GM13977 (cell line): ENCODE measurements around the gene RAD52.

ENCODE experiments used
- DNase-seq: peaks from one replicate; pipeline ENCODE4 v3.0.0; 2012; ENCODE audit warnings: low spot score
- in situ Hi-C: fragments of 300-500 bp; cut with MboI; formaldehyde crosslinking; loops from one replicate; pipeline ENCODE4 v1.12.0; 2022; ENCODE audit warnings: low sequenced_read_pairs, low pct_unique_long_range_greater_than_20kb, mixed read lengths, inconsistent platforms; ENCODE audit not compliant: unreplicated experiment
- TF ChIP-seq, protein P1 (sequence below): IDR thresholded peaks from 2 replicates; pipeline ENCODE4 v1.5.1; 2012; ENCODE audit warnings: mild to moderate bottlenecking, control low read depth; ENCODE audit not compliant: insufficient read depth; ENCODE audit errors: extremely low read depth, missing control alignments

Gene RAD52

DNA sequence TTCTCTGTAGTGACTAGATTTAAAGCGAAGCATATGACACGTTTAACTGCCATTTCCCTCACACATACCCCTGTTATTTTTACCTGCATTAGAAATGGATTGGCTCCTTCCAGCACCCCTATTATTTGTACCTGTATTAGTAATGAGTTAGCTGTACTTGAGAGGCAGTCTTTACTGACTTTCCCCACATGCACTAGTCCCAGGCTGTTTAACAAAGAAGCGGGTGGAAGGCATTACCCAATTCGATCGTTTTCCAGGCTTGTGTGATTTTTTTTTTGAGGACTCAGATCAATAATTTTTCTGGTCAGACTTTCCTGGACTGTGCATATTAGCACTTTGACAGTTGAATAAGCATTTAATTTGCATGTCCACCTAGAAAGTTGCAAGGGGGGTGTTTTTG, 46.4 kb downstream of the RAD52 start:
- TF ChIP-seq, protein P1, sequence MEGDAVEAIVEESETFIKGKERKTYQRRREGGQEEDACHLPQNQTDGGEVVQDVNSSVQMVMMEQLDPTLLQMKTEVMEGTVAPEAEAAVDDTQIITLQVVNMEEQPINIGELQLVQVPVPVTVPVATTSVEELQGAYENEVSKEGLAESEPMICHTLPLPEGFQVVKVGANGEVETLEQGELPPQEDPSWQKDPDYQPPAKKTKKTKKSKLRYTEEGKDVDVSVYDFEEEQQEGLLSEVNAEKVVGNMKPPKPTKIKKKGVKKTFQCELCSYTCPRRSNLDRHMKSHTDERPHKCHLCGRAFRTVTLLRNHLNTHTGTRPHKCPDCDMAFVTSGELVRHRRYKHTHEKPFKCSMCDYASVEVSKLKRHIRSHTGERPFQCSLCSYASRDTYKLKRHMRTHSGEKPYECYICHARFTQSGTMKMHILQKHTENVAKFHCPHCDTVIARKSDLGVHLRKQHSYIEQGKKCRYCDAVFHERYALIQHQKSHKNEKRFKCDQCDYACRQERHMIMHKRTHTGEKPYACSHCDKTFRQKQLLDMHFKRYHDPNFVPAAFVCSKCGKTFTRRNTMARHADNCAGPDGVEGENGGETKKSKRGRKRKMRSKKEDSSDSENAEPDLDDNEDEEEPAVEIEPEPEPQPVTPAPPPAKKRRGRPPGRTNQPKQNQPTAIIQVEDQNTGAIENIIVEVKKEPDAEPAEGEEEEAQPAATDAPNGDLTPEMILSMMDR, result no peak
- no peak for DNase-seq
- in situ Hi-C loops, result no loop called here

GRCh38 chr12:902581-902980, 46.9 kb downstream of the RAD52 start:
- in situ Hi-C loops, result no loop called here
- DNase-seq, result no peak
- TF ChIP-seq, protein P1, result no peak

DNA sequence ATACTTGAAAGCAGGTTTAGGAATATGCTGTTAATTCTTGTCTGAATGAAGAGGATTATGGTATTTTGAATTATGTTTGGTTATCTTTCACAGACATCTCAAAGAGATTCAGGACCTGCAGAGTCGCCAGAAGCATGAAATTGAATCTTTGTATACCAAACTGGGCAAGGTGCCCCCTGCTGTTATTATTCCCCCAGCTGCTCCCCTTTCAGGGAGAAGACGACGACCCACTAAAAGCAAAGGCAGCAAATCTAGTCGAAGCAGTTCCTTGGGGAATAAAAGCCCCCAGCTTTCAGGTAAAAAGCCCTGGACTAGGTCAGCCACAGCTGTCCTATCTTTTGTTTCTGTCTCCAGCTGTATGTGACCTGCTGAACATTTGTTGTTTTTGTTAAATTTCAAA, 52.1 kb downstream of the RAD52 start:
- DNase-seq, result no peak
- TF ChIP-seq, protein P1, result no peak
- in situ Hi-C loops, result no loop called here

DNA sequence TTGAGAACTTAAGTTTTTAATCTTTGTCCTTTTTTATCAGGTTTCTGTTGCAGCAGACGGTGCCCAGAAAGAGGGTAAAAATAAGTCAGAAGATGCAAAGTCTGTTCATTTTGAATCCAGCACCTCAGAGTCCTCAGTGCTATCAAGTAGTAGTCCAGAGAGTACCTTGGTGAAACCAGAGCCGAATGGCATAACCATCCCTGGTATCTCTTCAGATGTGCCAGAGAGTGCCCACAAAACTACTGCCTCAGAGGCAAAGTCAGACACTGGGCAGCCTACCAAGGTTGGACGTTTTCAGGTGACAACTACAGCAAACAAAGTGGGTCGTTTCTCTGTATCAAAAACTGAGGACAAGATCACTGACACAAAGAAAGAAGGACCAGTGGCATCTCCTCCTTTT, 53.5 kb downstream of the RAD52 start:
- TF ChIP-seq, protein P1, result no peak
- in situ Hi-C loops, result no loop called here
- no peak for DNase-seq

- no peak for DNase-seq
- in situ Hi-C loops, result no loop called here
- TF ChIP-seq, protein P1, result no peak
Measured at GRCh38 chr12:894226-894625, 55.3 kb downstream of the RAD52 start.

DNA sequence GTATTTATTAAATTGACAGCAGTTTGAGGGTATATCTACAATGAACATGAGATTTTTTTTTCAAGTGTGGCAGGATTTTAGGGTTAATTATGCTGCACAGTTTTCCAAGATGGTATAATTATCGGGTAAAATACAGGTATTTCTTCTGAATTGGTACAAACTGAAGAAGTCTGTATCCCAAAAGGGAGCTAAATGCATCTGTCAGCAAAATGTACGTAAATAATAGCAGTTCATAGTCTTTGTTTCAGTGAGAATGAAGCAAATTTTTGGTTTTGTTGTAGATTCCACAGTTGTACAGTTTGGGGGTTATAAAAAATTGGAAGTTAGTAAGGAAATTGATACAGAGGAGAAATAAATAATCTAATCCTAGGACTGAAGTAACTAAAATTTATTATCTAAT, 63.3 kb downstream of the RAD52 start:
- in situ Hi-C loops, result no loop called here
- TF ChIP-seq, protein P1, result no peak
- no peak for DNase-seq

- TF ChIP-seq, protein P1, result no peak
- DNase-seq, result no peak
Measured at GRCh38 chr12:885701-886100, 63.8 kb downstream of the RAD52 start.

More at GRCh38 chr12:885701-886100, 63.8 kb downstream of the RAD52 start:
- in situ Hi-C loops, result no loop called here
